ENCODE results near the gene REEP1. TPM values are rescaled to one million over a fixed set of nuclear protein-coding genes. Genes with fewer than 3 reads are reported as not detected.

The REEP1 gene
- total RNA-seq, 8 experiments from 2014 or later: 0.31 to 98.1 (median 41.6) TPM

DNA sequence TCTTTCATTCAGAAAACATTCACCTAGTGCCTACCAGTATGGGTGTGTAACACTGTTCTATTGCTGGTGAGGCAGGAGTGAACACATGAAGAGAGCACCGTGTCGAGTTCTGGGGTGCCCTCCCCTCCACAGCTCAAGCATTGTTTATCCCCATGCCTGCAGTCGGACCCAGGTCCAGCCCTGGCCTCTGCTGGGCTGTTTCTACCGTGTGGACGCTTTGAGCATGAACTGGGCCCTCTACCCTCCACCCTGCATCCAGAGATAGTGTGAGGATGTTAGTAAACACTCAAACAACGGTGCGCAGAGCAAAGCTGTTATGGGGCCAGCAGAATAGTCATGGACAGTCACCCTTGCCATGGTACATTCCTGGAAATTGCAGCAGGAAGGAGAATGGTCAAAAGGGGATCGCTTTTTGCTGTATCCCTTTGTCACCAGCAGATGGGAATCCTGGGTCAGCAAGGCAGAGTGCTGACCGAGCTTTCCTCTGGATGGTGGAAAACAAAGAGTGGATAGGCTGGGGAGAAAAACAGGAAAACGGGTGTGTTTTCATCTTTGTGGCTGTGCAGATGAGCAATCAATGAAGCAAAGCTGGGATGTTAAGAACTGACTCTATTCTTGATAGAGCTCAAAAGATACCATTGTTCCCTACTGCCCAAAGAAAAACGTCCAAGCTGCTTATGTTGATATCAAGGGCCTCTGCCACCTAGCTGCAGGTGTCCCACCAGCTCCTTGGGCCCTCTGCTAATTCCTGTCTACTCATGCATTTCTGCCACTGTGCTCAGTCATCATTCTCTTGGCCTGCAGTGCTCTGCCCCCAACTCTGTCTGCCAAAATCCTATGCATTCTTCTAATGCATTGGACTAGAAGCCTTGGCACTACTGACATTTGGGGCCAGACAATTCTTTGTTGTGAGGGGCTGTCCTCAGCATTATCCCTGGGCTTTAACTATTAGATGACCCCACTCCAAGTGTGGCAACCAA, 38.7 kb downstream of the REEP1 start:
- Histone ChIP-seq H3K4me3 (no peak overlapping the region), H3K4me1 (replicated peaks in 1 of 2) (peaks cover 19 to 25% of the 10 kb centered on the region in 2 donors), H3K27ac (no peak overlapping the region)
- WGBS, 10 experiments: 20 to 94% (median 48%) methylated on average over 1 to 7 of the region's 11 CpGs; no CpG with 5 or more reads in 2 of the 10 experiments
- ATAC-seq (replicated peaks in 6 of 8): peak in 6 of 8 experiments; percentile 30 to 77 (median 64)
- in situ Hi-C loops (cut with MboI; ENCODE audit: low pct_unique_long_range_greater_than_20kb in 2 of 9, low sequenced_read_pairs in 9 of 9, unreplicated experiment in 9 of 9): no loop called here

DNA sequence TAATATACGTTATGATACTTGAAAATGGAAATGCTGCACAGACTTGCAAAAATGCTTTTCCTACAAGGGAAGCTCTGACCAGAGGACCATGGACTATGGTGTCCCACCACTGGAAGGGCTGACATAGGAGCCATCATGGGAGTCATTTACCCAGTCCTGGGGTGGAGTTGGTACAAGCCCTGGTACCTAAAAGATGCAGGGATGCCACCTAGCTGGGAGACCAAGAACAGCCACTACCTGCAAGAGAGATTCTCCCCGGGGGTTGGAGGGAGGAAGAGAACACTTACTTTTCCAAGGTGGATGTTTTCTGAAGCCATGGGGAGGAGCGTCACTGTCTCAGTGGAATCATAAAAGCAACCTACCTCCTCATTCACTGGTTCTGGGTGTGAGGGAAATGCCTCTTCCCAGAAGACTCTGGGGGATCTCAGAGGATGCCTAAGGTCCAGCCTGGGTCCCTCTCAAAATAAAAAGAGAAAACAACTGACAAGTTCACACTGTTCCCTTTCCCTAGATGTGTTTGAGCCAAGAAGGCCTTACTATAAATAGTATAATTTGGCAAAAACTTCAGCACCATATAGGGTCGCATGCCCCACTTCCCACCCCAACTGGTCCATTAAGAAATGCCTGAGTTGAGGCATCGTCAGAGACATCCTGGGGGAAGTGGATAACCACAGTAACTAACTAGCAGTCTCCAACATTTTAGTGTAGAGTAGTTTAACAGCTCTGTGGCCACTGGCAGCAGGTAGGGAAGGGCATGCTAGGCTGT, 39.9 kb downstream of the REEP1 start:
- Histone ChIP-seq H3K27ac (no peak overlapping the region), H3K4me1 (replicated peaks in 1 of 2) (peaks cover 19 to 22% of the 10 kb centered on the region in 2 donors), H3K4me3 (no peak overlapping the region)
- WGBS, 10 experiments: 20 to 100% (median 88%) methylated on average over 1 to 4 of the region's 5 CpGs; no CpG with 5 or more reads in 2 of the 10 experiments
- in situ Hi-C loops (cut with MboI; ENCODE audit: low pct_unique_long_range_greater_than_20kb in 2 of 9, low sequenced_read_pairs in 9 of 9, unreplicated experiment in 9 of 9): no loop called here
- no peak for ATAC-seq (replicated peaks in 6 of 8)

DNA sequence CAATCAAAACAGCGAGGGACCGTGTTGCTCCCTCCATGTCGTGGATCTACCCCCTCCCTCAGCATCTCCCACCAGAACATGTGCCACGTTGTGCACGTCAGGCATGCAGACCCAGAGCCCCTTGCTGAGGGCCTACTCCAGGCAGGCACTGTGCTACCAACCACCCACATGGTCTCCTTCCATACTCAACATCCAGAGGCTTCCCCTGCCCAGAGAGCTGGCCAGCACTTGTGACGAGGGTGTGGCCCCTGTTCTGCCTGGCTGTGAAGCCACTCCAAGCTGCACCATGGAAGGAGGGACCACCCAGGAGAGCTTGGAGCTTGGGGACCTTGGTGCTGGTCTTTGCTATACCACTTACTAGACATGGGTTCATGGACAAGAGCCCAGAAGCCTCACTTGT, 40.5 kb downstream of the REEP1 start:
- H3K27ac ChIP-seq: no peak overlapping the region
- no peak for ATAC-seq (replicated peaks in 6 of 8)
- in situ Hi-C loops (cut with MboI; ENCODE audit: low pct_unique_long_range_greater_than_20kb in 2 of 9, low sequenced_read_pairs in 9 of 9, unreplicated experiment in 9 of 9): no loop called here
- H3K4me1 ChIP-seq (replicated peaks in 1 of 2): peaks cover 15 to 16% of the 10 kb centered on the region in 2 donors
- H3K4me3 ChIP-seq: no peak overlapping the region
- 40 to 100% (median 86%) methylated on average over 1 to 4 of the region's 6 CpGs; no CpG with 5 or more reads in 4 of the 10 experiments for WGBS, 10 experiments

DNA sequence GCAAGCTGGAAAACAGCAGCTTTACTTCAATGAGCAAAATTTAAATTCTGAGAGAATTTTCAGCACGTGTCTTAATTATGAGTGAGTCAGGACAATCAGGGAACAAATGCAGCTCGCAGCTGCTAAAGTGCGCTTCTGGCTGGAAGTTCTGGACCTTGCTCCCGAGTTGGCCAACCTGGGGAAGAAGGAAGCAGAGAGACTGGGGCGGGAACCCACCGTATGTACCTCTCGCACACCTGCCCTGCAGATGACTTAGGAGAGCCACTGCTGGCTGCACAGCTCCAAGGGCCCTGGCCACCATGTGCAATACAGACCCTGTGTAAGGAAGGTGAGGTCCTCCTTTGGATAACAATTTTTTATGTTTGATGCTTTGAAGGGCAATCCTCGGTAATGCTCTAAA, 42.4 kb downstream of the REEP1 start:
- Histone ChIP-seq H3K4me3 (no peak overlapping the region), H3K27ac (no peak overlapping the region), H3K4me1 (replicated peaks in 1 of 2) (peaks cover 7 to 18% of the 10 kb centered on the region in 2 donors)
- 43 to 100% (median 83%) methylated on average over 1 to 7 of the region's 8 CpGs for WGBS, 10 experiments
- in situ Hi-C loops (cut with MboI; ENCODE audit: low pct_unique_long_range_greater_than_20kb in 2 of 9, low sequenced_read_pairs in 9 of 9, unreplicated experiment in 9 of 9): no loop called here
- ATAC-seq (replicated peaks in 6 of 8): no peak

DNA sequence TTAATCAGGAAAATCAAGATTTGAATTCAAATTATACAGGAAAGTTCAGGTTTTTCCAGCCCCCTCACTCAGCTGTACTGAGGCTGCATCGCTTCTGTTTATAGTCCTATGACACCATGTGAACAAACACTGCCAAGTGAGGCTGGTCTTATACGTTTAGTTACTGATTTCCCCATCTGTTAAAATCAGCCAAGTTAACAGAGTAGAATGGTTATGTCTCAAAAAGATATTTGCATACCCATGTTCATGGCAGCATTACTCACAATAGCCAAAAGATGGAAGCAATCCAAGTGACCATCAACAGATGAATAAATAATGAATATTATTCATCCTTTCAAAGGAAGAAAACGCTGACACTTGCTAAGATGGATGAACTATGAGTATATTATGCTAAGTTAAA, 43.8 kb downstream of the REEP1 start:
- H3K4me3 ChIP-seq: no peak overlapping the region
- H3K27ac ChIP-seq: no peak overlapping the region
- peak in 3 of 8 experiments; percentile 68 to 83 (median 79) for ATAC-seq (replicated peaks in 6 of 8)
- peaks cover 2 to 13% of the 10 kb centered on the region in 2 donors for H3K4me1 ChIP-seq (replicated peaks in 1 of 2)
- in situ Hi-C loops (cut with MboI; ENCODE audit: low pct_unique_long_range_greater_than_20kb in 2 of 9, low sequenced_read_pairs in 9 of 9, unreplicated experiment in 9 of 9): no loop called here
- 0 to 81% (median 51%) methylated on average over 1 to 3 of the region's 3 CpGs; no CpG with 5 or more reads in 2 of the 10 experiments for WGBS, 10 experiments

DNA sequence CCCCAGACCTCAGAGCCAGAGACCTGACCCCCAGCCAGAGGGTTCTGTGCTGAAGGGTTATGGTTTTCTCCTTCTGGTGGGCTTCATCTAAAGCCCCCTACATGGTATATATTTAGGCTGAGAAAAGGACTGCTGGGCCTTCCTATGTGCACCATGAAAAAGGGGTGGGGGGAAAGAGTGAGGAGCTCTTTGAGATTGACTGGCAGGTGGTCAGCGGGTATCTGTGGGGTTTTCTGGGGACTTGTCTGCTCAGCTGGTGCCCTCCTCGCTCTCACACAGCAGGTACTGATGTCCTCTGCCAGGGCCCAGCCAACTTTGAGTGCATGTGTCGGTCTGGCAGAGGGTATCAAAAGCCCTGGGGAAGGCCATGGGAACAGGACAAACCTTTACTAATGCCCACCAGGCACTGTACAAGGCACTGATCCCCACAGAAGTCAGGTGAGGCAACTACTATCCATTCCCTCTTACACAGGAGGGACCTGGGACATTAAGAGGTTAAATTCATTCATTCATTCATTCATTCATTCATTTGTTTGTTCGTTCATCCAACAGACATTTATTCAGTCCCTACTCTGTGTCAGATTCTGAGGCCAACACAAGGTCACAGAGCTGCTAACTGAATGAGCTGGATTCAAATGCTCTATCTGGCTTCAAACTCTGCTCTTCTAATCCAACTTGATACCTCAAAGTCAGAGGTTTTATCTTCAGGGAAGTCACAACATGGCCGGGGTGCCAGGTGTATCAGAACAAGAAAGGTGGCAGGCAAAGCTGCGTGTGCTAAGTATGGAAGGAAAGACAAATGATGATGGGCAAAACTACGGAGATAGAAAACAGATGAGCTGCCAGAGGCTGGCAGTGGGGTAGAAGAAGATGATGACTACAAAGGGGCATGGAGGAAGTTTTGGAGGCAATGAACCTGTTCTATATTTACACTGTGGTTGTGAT, 44.6 kb downstream of the REEP1 start:
- peaks cover 0 to 11% of the 10 kb centered on the region in 2 donors for H3K4me1 ChIP-seq (replicated peaks in 1 of 2)
- WGBS, 10 experiments: 35 to 92% (median 87%) methylated on average over 2 to 6 of the region's 7 CpGs; no CpG with 5 or more reads in 1 of the 10 experiments
- no peak overlapping the region for H3K4me3 ChIP-seq
- H3K27ac ChIP-seq: no peak overlapping the region
- ATAC-seq (replicated peaks in 6 of 8): no peak
- in situ Hi-C loops (cut with MboI; ENCODE audit: low pct_unique_long_range_greater_than_20kb in 2 of 9, low sequenced_read_pairs in 9 of 9, unreplicated experiment in 9 of 9): no loop called here

DNA sequence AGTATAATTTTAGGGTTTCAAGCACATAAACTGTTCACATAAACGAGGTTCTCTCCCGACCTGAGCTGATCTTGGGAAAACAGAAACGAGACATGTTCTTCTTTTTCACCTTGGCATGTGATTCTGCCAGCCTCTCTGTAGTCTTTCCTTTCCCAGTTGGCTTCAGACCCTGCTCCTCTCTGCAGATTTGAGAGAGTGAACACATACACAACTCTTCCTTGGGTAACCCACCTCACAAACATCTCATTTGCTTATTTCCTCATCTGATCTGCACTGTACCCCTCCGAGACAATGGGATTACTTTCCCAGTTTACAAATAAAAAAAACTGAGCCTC, 46.1 kb downstream of the REEP1 start:
- peaks cover 0 to 11% of the 10 kb centered on the region in 2 donors for H3K4me1 ChIP-seq (replicated peaks in 1 of 2)
- in situ Hi-C loops (cut with MboI; ENCODE audit: low pct_unique_long_range_greater_than_20kb in 2 of 9, low sequenced_read_pairs in 9 of 9, unreplicated experiment in 9 of 9): no loop called here
- H3K27ac ChIP-seq: no peak overlapping the region
- WGBS, 10 experiments: 4 to 94% (median 67%) methylated on average over 1 to 4 of the region's 4 CpGs; no CpG with 5 or more reads in 2 of the 10 experiments
- no peak overlapping the region for H3K4me3 ChIP-seq
- no peak for ATAC-seq (replicated peaks in 6 of 8)

DNA sequence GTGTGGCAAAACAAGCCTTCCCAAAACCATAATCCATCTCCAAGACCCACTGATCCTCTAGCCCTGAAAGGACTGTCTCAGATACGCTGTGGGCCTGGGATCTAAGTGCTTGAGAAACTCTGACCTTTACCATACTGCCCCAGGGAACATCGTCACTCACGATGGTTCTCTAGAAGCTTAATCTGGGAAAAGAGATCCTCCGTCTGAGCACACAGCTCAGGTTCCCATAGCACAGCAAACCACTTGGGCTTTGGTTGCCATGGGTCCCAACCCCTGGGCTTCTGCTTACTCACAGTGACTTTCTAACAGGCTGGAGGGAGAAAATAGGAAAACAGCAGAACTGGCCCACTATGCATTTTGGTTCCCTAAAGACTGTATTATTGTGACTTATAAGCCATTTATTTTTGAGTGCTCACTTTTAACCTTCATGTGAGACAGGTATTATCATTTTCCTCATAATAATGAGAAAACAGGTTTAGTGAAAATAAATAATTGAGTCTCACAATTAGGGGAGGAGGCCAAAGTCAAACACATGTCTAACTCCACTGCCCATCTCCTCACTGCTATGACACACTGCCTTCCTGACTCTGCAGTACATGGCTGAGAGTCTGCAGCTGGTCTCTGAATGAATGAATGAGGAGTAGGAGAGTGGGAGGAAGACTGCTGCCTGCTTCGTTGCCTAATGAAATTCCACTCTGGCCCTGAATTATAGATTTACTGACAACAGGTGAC, 46.7 kb downstream of the REEP1 start:
- peaks cover 0 to 11% of the 10 kb centered on the region in 2 donors for H3K4me1 ChIP-seq (replicated peaks in 1 of 2)
- in situ Hi-C loops (cut with MboI; ENCODE audit: low pct_unique_long_range_greater_than_20kb in 2 of 9, low sequenced_read_pairs in 9 of 9, unreplicated experiment in 9 of 9): no loop called here
- H3K4me3 ChIP-seq: no peak overlapping the region
- 60 to 100% (median 78%) methylated on average over 1 to 4 of the region's 5 CpGs; no CpG with 5 or more reads in 2 of the 10 experiments for WGBS, 10 experiments
- no peak overlapping the region for H3K27ac ChIP-seq
- ATAC-seq (replicated peaks in 6 of 8): peak in 4 of 8 experiments; percentile 33 to 96 (median 45)

DNA sequence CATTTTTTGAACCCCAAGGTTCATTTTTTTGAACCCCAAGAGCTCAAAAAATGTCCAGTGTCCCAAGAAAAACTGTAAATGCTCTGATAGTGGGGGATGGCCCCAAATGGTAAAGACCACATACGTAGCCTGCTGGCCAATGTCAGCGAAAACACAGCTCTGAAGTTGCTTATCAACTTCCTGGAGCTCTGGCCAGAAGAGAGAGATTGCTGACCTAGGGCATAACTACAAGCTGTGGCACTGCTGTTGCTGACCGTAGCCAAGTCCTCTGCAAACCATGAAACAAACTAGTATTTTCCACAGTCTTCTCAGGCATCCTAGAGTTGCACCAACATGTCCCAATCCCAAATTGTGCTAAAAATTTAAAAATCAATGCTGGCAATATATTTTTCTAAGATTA, 50.9 kb downstream of the REEP1 start:
- Histone ChIP-seq H3K4me1 (replicated peaks in 1 of 2) (peaks cover 3 to 37% of the 10 kb centered on the region in 2 donors), H3K4me3 (no peak overlapping the region), H3K27ac (no peak overlapping the region)
- no peak for ATAC-seq (replicated peaks in 6 of 8)
- in situ Hi-C loops (cut with MboI; ENCODE audit: low pct_unique_long_range_greater_than_20kb in 2 of 9, low sequenced_read_pairs in 9 of 9, unreplicated experiment in 9 of 9): no loop called here
- WGBS, 10 experiments: 49 to 100% (median 79%) methylated on average over 1 to 3 of the region's 3 CpGs; no CpG with 5 or more reads in 2 of the 10 experiments

DNA sequence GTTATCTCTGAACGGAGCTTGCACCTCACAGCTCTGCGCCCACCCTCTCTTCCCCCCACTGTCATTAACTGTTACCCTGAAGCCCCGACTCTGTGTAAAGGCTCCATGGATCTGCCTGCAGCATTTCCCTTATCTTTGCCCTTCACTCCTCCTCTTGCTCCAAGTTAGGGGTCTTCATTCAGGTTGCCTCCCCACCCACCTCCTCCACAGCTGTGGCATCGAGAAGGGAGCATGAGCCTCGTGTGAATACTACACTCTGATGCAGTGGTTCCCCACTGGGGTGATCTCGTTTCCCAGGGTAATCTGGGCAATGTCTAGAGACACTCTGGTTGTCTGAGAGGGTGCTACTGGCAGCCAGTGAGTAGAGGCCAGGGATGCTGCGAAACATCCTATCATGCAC, 51.4 kb downstream of the REEP1 start:
- in situ Hi-C loops (cut with MboI; ENCODE audit: low pct_unique_long_range_greater_than_20kb in 2 of 9, low sequenced_read_pairs in 9 of 9, unreplicated experiment in 9 of 9): no loop called here
- WGBS, 10 experiments: 50 to 100% (median 84%) methylated on average over 1 to 5 of the region's 7 CpGs; no CpG with 5 or more reads in 4 of the 10 experiments
- H3K27ac ChIP-seq: no peak overlapping the region

DNA sequence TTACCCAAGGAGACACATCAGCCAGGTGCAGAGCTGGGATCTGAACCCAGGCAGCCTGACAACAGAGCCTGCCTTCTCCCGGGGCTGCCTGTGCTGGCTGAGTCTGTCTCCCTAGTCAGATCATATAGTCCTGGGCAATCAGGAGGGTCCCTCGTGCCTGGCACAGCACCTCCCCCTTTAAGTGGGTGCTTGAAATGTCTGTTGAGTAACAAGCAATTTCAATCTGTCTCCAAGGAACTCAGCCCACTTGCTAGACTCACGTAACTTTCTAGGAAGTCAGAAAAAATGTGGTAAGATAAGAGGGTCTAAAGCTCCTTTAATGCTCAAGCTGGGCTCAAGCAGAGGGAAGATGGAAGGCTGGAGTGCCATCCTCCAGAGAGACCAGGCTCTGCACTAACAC, 51.9 kb downstream of the REEP1 start:
- no peak overlapping the region for H3K4me3 ChIP-seq
- 0 to 100% (median 92%) methylated on average over 1 to 2 of the region's 3 CpGs; no CpG with 5 or more reads in 3 of the 10 experiments for WGBS, 10 experiments
- no peak overlapping the region for H3K27ac ChIP-seq
- in situ Hi-C loops (cut with MboI; ENCODE audit: low pct_unique_long_range_greater_than_20kb in 2 of 9, low sequenced_read_pairs in 9 of 9, unreplicated experiment in 9 of 9): no loop called here
- peaks cover 3 to 29% of the 10 kb centered on the region in 2 donors for H3K4me1 ChIP-seq (replicated peaks in 1 of 2)
- ATAC-seq (replicated peaks in 6 of 8): no peak

More for the DNA sequence above, 51.4 kb downstream of the REEP1 start:
- no peak for ATAC-seq (replicated peaks in 6 of 8)
- H3K4me3 ChIP-seq: no peak overlapping the region
- H3K4me1 ChIP-seq (replicated peaks in 1 of 2): peaks cover 3 to 33% of the 10 kb centered on the region in 2 donors

DNA sequence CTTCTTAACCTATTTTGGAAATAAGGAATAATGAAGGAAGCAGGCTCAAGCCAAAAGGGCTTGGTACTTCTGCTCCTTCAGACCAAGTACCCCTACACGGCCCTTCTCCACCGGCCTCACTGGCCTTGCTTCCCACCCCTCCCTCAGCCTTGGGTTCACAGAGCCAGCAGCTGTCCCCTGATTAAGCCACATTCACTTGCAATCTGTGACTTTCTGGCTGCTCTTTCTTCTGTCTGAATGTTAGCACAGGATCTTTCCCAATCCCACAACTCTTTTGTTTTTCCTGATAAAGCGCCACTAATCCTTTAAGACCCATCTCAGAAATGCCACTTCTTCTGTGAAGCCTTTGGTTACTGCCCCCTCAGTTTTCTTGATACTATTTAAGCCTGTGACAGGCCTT, 52.4 kb downstream of the REEP1 start:
- no peak for ATAC-seq (replicated peaks in 6 of 8)
- no peak overlapping the region for H3K27ac ChIP-seq
- H3K4me1 ChIP-seq (replicated peaks in 1 of 2): peaks cover 3 to 28% of the 10 kb centered on the region in 2 donors
- 13 to 100% (median 75%) methylated on average over 1 to 3 of the region's 3 CpGs; no CpG with 5 or more reads in 3 of the 10 experiments for WGBS, 10 experiments
- H3K4me3 ChIP-seq: no peak overlapping the region
- in situ Hi-C loops (cut with MboI; ENCODE audit: low pct_unique_long_range_greater_than_20kb in 2 of 9, low sequenced_read_pairs in 9 of 9, unreplicated experiment in 9 of 9): no loop called here
